Thoracic aorta (tissue), 2 donors: ENCODE data around the gene UBE2H. TPM values are rescaled to one million over a fixed set of nuclear protein-coding genes. Genes with fewer than 3 reads are reported as not detected.

Source experiments
- ATAC-seq: fragments of 150-250 bp; one replicate; pipeline ENCODE4 v1.8.0; 2017; ENCODE audit warnings: low read depth; ENCODE audit not compliant: insufficient number of reproducible peaks, low FRiP score
- DNase-seq: peaks from one replicate; pipeline ENCODE4 v3.0.0-alpha.2; 2020; ENCODE audit warnings: low spot score
- H3K27ac ChIP-seq, 2 donors: fragments of 200-600 bp; sonication (generic); 1 replicate in 1 of 2; 2 replicates in 1 of 2; pipeline ENCODE4 v1.5.1; 2016; ENCODE audit warnings: mild to moderate bottlenecking in 2 of 2, moderate library complexity in 2 of 2
- H3K27me3 ChIP-seq: fragments of 200-600 bp; sonication (generic); replicated peaks from 2 replicates; pipeline ENCODE4 v1.6.0; 2016; ENCODE audit warnings: mild to moderate bottlenecking; ENCODE audit not compliant: insufficient read depth
- H3K36me3 ChIP-seq: fragments of 200-600 bp; sonication (generic); one replicate; pipeline ENCODE4 v1.5.1; 2016
- H3K4me1 ChIP-seq, 2 donors: fragments of 200-600 bp; sonication (generic); 1 replicate in 1 of 2; 2 replicates in 1 of 2; pipeline versions ENCODE4 v1.5.1 to v1.6.0; 2016; ENCODE audit warnings: low read depth in 2 of 2, mild to moderate bottlenecking in 1 of 2; ENCODE audit not compliant: control insufficient read depth in 1 of 2
- H3K4me3 ChIP-seq: fragments of 200-600 bp; sonication (generic); 2 replicates; pipeline ENCODE4 v1.5.1; 2016; ENCODE audit warnings: mild to moderate bottlenecking
- H3K9me3 ChIP-seq: fragments of 200-600 bp; sonication (generic); 2 replicates; pipeline ENCODE4 v1.5.1; 2016
- CTCF ChIP-seq: fragments of 200-600 bp; sonication (generic); IDR thresholded peaks from one replicate; pipeline ENCODE4 v1.5.1; 2019; ENCODE audit warnings: antibody characterized with exemption
- total RNA-seq, 2 donors: library from RNA; depleted of rRNA; stranded (reverse); fragments of >200 nt; gene quantifications; one replicate each; pipeline versions ENCODE4 v1.1.0 to v1.2.3, GENCODE V29; 2016

UBE2H gene
- total RNA-seq, 2 donors from 2014 or later = 136 to 158 TPM

DNA sequence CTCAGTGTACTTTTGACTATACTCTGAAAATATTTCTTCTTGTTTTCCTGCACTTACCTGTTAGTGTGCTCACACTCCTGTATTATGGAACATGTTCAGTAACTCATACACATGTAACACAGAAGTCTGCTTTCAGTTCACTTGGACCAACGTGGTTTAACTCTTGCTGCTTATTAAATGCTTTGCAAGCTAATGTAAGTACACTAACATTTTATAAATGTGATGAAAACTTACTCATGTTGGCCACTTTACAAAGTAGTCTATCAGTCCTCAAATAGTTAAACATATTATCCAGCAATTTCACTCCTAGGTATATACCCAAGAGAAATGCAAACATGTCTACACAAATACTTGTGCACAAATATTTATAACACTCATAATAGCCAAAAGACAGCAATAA, 98.4 kb downstream of the UBE2H start:
- peaks cover 58 to 72% of the 10 kb centered on the region in 2 donors for H3K4me1 ChIP-seq
- DNase-seq = no peak

DNA sequence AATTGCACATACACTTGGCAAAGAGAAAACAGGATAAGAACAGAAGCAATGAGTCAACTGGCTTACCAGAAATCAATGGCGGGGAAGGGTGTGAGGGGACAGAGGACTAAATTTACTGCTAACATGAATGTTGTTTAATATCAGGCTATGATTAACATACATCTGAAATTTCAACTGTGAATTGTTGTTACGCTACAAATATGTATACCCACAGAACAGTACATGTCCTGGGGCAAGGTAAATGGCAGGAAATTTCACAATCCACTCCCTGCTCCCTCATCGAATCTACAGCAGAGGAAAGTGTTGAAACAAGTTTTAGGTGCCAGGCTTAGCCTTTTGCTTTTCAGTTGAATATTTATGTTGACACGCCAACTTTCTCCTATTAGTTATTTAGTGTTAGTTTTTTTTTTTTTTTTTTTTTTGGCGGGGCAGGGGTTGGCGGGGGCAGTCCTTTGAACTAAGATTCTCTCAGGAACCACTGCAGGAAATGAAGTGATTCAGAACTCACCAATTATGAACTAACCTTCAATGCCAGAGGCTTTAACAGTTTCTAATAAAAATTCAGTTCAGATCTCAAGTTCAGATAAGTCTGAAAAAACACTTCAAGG, 99.0 kb downstream of the UBE2H start:
- H3K4me1 ChIP-seq = peaks cover 52 to 65% of the 10 kb centered on the region in 2 donors
- no peak for TF ChIP-seq CTCF
- peak overlapping the region; percentile 5 for H3K4me3 ChIP-seq

More for the DNA sequence above, 98.4 kb downstream of the UBE2H start:
- no peaks in the 10 kb centered on the region for H3K36me3 ChIP-seq
- no peak overlapping the region for H3K4me3 ChIP-seq
- no peaks in the 10 kb centered on the region for H3K9me3 ChIP-seq
- no peak for TF ChIP-seq CTCF
- ATAC-seq = no peak
- H3K27me3 ChIP-seq = no peaks in the 10 kb centered on the region
- H3K27ac ChIP-seq = peak overlapping the region; percentile 48 to 96

DNA sequence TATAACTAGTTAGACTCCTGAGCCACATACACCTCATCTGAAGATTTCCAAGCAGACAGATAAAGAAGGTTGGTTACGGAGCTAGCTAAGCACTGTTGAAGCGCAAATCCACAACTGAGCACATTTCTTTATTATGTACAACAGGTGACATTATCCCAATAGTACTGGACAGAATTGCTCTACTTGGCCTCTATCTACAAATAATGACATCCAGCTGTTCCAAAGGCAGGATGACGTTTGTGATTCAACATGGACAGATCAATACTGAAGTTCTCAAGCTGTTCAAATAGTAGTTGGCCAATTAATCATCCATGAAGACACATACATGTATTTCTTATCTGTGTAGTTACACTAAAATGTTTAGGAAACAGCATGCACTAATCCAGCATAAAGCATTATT, 101.0 kb downstream of the UBE2H start:
- ATAC-seq (no peak), DNase-seq (no peak)
- no peak for TF ChIP-seq CTCF
- Histone ChIP-seq H3K27me3 (no peaks in the 10 kb centered on the region), H3K9me3 (no peaks in the 10 kb centered on the region), H3K4me3 (no peak overlapping the region), H3K36me3 (no peaks in the 10 kb centered on the region), H3K27ac (peak overlapping the region in 1 of 2 donors; percentile 96), H3K4me1 (peaks cover 41 to 64% of the 10 kb centered on the region in 2 donors)

More for the DNA sequence above, 99.0 kb downstream of the UBE2H start:
- Histone ChIP-seq H3K27ac (peak overlapping the region; percentile 48 to 96), H3K27me3 (no peaks in the 10 kb centered on the region), H3K36me3 (no peaks in the 10 kb centered on the region), H3K9me3 (no peaks in the 10 kb centered on the region)
- no peak for DNase-seq
- no peak for ATAC-seq

GRCh38 chr7:129851174-129851573, 101.6 kb downstream of the UBE2H start:
- Histone ChIP-seq H3K36me3 (no peaks in the 10 kb centered on the region), H3K4me3 (no peak overlapping the region), H3K27me3 (no peaks in the 10 kb centered on the region), H3K4me1 (peaks cover 43 to 64% of the 10 kb centered on the region in 2 donors), H3K27ac (no peak overlapping the region), H3K9me3 (no peaks in the 10 kb centered on the region)
- no peak for TF ChIP-seq CTCF
- ATAC-seq = no peak
- DNase-seq = no peak

- H3K27ac ChIP-seq = peak overlapping the region in 1 of 2 donors; percentile 51
- ATAC-seq = no peak
- H3K36me3 ChIP-seq = no peaks in the 10 kb centered on the region
- H3K9me3 ChIP-seq = no peaks in the 10 kb centered on the region
- no peak for DNase-seq
- TF ChIP-seq CTCF = no peak
- H3K4me1 ChIP-seq = peaks cover 34 to 56% of the 10 kb centered on the region in 2 donors
- no peaks in the 10 kb centered on the region for H3K27me3 ChIP-seq
- H3K4me3 ChIP-seq = no peak overlapping the region
Measured at GRCh38 chr7:129848436-129848835, 104.3 kb downstream of the UBE2H start.
